Natural killer cell treated with Interleukin-12 subunit alpha and Interleukin-12 subunit beta and Interleukin-15 and Interleukin-18, amount 100 ng/mL, for 72 hours (primary cell): ENCODE results near the gene CLASP1. TPM values are rescaled to one million over a fixed set of nuclear protein-coding genes. Genes with fewer than 3 reads are reported as not detected.
"Not testable (repeated sequence)": the region's sequence is repeated elsewhere in the genome, so short reads cannot be mapped to it uniquely, and the experiment has no call there.

ENCODE experiments used
- ATAC-seq, 2 donors: fragments of 150-1000 bp; cut with Tn5 transposase in 1 of 2; sonication (Bioruptor Pico), chemical (Tn5 transposase) in 1 of 2; 2 replicates each; pipeline ENCODE4 v1.10.0; 2021
- DNase-seq: peaks from one replicate; pipeline ENCODE4 v3.0.0; 2022; ENCODE audit warnings: low spot score
- H3K27ac Mint-ChIP-seq, 2 donors: 1 replicate in 1 of 2; 2 replicates in 1 of 2; pipeline ENCODE4 v1.8.0; 2022; ENCODE audit warnings: mixed read lengths in 2 of 2, mild to moderate bottlenecking in 1 of 2, moderate library complexity in 1 of 2
- H3K27me3 Mint-ChIP-seq, 2 donors: 1 replicate in 1 of 2; 2 replicates in 1 of 2; pipeline ENCODE4 v1.8.0; 2022; ENCODE audit warnings: mixed read lengths in 2 of 2
- H3K36me3 Mint-ChIP-seq: one replicate; pipeline ENCODE4 v1.8.0; 2022; ENCODE audit warnings: mixed read lengths
- H3K4me1 Mint-ChIP-seq, 2 donors: 1 replicate in 1 of 2; 2 replicates in 1 of 2; pipeline ENCODE4 v1.8.0; 2022; ENCODE audit warnings: low read depth in 2 of 2, mixed read lengths in 2 of 2, mild to moderate bottlenecking in 1 of 2
- H3K4me3 Mint-ChIP-seq: one replicate; pipeline ENCODE4 v1.8.0; 2022; ENCODE audit warnings: mixed read lengths
- H3K9me3 Mint-ChIP-seq: 2 replicates; pipeline ENCODE4 v1.8.0; 2022; ENCODE audit warnings: mixed read lengths
- total RNA-seq, 2 donors: library from RNA; stranded (reverse); gene quantifications; one replicate each; pipeline ENCODE4 v1.2.3, GENCODE V29; 2022

Gene CLASP1
- total RNA-seq, 2 donors from 2014 or later: 88.6 to 121 TPM

DNA sequence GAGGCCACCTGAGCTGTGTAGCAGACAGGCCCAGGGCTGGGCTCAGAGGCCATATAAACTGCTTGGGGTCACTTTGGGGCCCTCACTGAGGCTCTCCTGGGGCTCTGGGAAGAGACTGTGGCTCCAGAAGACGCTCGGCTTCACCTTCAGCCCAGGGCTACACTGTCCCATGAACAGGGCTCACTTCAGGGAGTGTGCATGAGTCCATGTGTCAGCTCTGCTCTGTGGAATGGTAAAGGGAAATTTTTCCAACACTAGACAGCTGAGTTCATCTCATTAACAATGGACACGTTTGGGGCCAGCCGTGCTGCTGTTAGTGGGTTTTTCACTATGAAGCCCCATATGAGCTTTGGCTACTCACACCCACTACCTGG, 298.9 kb downstream of the CLASP1 start:
- Mint-ChIP-seq H3K27ac (no peak overlapping the region), H3K4me3 (no peak overlapping the region), H3K27me3 (no peaks in the 10 kb centered on the region), H3K4me1 (no peaks in the 10 kb centered on the region), H3K9me3 (no peaks in the 10 kb centered on the region), H3K36me3 (no peaks in the 10 kb centered on the region)
- DNase-seq (no peak), ATAC-seq (peak in 1 of 2 donors; percentile 26)

DNA sequence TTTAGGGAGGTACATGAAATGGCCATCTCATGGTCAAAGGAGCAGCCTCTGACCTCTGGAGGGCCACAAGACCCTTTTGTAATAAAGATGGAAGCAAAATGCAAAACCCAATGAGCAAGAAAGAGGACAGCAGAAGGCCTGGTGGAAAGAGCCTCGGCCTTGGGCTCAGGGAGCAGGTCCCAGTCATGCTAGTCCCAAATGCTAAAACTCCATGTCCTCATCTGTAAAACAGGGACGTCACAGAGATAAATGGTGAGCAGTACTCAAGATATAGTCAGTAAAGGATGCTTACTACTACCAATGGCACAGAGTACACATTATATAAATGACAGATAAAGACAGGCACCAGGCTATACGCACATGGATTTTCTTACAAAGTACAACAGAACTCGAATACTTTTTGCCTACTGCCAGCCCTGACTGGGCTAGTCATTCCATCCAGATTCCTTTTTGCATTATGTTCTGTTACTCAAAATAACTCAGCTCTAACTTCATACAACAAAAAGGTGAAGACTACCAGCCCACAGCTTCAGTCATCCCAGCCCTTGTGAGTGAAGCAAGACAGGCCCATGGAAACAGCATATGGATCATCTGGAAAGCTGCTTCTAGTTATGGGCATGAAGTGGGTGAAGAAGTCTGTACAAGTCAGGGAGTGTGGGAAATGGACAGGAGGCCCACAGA, 299.4 kb downstream of the CLASP1 start:
- Mint-ChIP-seq H3K4me3 (no peak overlapping the region), H3K27ac (no peak overlapping the region), H3K36me3 (no peaks in the 10 kb centered on the region), H3K27me3 (no peaks in the 10 kb centered on the region), H3K9me3 (no peaks in the 10 kb centered on the region), H3K4me1 (no peaks in the 10 kb centered on the region)
- no peak for ATAC-seq
- DNase-seq: no peak

DNA sequence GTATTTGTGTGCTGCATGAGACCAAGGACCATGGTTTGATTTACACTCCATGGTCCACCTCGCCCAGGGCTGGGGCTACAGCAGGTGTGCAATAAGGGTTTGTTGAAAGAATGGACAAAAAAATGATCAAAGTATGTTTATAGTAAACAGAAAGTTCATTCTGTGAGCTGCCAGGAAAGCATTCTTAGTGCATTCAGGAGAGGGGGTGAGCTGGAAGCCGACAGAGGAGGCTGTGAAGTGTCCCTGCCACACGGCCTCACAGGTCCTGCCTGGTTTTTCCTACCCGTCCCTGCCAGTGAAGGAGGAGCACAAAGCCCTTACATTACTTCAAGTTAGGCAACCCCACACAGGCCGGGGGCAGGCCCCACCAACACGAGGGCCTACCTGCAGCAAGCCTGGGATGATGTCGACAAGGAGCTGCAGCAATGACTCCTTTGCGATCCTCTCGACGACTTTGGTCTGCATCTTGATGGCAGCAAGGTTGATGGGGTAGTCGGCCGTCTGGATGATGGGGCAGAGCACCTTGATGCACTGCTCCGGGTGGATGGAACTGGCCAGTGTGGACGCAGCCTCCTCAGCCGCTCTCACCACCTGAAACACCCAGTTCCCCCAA, 301.0 kb downstream of the CLASP1 start:
- Mint-ChIP-seq H3K27ac (no peak overlapping the region), H3K9me3 (no peaks in the 10 kb centered on the region), H3K4me1 (no peaks in the 10 kb centered on the region), H3K27me3 (no peaks in the 10 kb centered on the region), H3K4me3 (no peak overlapping the region), H3K36me3 (peaks cover 5% of the 10 kb centered on the region)
- ATAC-seq: no peak
- no peak for DNase-seq

DNA sequence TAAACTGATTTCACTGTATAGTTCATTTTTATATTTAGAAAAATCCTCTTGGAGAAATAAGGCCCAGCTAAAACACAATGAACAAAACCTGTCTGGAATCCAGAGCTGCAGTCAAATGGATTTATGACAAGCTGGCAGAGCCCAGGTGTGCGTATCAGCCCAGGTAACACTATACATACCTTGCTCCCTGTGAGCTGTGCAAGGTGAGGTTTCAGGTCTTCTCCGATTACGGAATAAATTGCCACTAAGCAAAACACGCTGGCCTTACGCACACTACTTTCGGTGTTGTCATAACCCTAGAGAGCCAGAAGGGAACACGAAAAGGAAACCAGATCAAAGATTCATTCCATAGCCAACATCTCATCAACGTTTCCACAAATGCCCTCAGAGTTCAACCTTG, 302.4 kb downstream of the CLASP1 start:
- Mint-ChIP-seq H3K27me3 (no peaks in the 10 kb centered on the region), H3K9me3 (no peaks in the 10 kb centered on the region), H3K27ac (no peak overlapping the region), H3K4me3 (no peak overlapping the region), H3K36me3 (peaks cover 7% of the 10 kb centered on the region), H3K4me1 (no peaks in the 10 kb centered on the region)
- DNase-seq: no peak
- ATAC-seq: no peak

DNA sequence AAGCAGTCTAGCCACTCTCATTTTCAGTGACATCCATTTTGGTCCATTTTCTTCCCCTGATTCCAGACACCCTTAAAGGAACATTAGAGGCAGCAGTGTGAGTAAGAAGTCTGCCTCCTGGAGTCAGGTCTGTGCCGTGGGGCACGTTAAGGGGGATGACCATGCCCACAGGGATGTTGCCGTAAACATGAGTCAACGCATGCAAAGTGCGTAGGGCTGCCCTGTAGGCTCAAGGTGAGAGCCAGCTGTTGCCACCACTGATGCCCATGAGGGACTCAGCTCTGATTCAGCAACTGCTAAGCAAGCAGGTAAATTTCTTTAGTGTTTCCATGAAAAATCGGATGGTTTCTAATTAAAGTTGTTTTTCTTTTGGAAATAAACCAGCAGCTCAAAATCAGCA, 302.9 kb downstream of the CLASP1 start:
- no peaks in the 10 kb centered on the region for H3K27me3 Mint-ChIP-seq
- DNase-seq (no peak), ATAC-seq (no peak)
- no peak overlapping the region for H3K4me3 Mint-ChIP-seq
- no peaks in the 10 kb centered on the region for H3K9me3 Mint-ChIP-seq
- H3K27ac Mint-ChIP-seq: no peak overlapping the region
- peaks cover 9% of the 10 kb centered on the region for H3K36me3 Mint-ChIP-seq
- H3K4me1 Mint-ChIP-seq: no peaks in the 10 kb centered on the region

DNA sequence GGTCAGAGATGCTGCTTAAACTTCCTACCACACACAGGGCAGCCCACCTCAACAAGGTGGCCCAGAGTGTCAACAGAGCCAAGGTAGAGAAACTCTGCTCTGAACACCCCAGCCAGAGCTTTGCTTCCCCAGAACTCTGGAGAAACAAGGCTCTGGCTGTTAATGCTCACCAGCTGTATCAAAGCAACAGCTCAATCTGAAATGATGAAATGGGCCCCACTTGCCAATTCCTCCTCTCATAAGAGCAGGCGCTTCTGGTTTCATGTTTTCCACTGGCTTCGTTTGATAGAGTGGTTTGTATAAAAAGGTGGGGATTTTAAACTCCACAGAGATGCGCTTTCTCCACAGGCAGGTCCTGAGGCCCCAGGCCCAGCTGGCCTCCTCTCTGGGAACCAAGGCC, 303.4 kb downstream of the CLASP1 start:
- H3K9me3 Mint-ChIP-seq: no peaks in the 10 kb centered on the region
- peak in 1 of 2 donors; percentile 26 for ATAC-seq
- H3K27ac Mint-ChIP-seq: no peak overlapping the region
- no peak for DNase-seq
- no peaks in the 10 kb centered on the region for H3K27me3 Mint-ChIP-seq
- H3K4me1 Mint-ChIP-seq: peaks cover under 1 to 1% of the 10 kb centered on the region in 2 donors
- H3K4me3 Mint-ChIP-seq: no peak overlapping the region
- H3K36me3 Mint-ChIP-seq: peaks cover 12% of the 10 kb centered on the region

DNA sequence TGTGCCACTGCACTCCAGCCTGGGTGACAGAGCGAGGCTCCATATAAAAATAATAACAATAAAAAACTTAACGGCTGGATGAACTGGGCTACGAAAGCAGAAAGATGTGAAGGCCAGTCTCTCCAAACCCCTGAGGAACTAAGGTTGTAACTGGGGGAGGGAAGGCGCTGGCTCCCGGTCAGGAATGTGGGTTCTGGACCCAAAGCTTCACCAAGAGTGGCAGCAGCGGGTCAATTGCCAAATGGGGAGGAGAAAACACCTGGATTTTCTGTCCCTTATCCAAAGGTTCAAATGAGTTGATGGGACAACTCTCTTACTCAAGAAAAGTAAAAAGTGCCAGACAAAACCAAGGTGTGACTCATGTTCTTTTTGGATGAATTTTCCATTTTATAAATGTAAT, 304.2 kb downstream of the CLASP1 start:
- Mint-ChIP-seq H3K36me3 (peaks cover 19% of the 10 kb centered on the region), H3K27ac (no peak overlapping the region), H3K4me1 (peaks cover 3 to 5% of the 10 kb centered on the region in 2 donors), H3K27me3 (no peaks in the 10 kb centered on the region), H3K4me3 (no peak overlapping the region), H3K9me3 (no peaks in the 10 kb centered on the region)
- ATAC-seq (no peak), DNase-seq (no peak)

DNA sequence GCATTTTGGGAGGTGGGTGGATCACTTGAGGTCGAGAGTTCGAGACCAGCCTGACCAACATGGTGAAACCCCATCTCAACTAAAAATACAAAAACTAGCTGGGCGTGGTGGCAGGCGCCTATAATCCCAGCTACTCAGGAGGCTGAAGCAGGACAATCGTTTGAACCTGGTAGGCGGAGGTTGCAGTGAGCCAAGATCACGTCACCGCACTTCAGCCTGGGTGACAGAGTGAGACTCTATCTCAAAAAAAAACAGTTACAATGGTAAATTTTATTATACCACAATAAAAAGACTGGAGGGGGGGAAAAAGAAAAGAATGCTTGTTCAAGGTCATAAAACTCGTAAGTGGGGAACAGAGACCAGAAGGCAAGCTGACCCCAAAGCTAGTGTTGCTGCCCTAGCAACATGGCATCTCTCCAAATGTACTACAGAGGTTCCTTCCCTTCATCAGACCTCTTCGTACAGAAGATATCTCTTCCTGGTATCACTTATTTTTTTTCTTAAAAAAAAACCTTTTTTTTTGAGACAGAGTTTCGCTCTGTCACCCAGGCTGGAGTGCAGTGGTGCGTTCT, 305.3 kb downstream of the CLASP1 start:
- not testable (repeated sequence) for ATAC-seq, DNase-seq, H3K27ac Mint-ChIP-seq, H3K4me3 Mint-ChIP-seq, H3K9me3 Mint-ChIP-seq, H3K27me3 Mint-ChIP-seq, H3K4me1 Mint-ChIP-seq
- peaks cover 24% of the 10 kb centered on the region for H3K36me3 Mint-ChIP-seq

DNA sequence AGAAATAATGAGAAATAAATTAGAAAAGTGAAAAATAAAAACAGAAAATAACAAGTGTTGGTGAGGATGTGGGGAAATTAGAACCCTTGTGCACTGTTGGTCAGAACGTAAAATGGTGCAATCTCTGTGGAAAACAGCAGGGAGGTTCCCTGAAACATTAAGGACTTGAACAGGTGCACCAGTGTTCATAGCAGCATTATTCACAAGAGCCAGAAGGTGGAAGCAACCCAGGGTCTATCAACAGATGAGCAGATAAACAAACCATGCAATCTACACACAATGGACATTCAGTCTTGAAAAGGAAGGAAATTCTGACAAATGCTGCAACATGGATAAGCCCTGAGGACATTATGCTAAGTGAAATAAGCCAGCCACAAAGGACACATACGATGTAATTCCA, 306.1 kb downstream of the CLASP1 start:
- DNase-seq (no peak), ATAC-seq (no peak)
- Mint-ChIP-seq H3K4me1 (peaks cover 3 to 5% of the 10 kb centered on the region in 2 donors), H3K9me3 (no peaks in the 10 kb centered on the region), H3K27ac (no peak overlapping the region), H3K4me3 (no peak overlapping the region), H3K36me3 (peaks cover 24% of the 10 kb centered on the region), H3K27me3 (no peaks in the 10 kb centered on the region)

DNA sequence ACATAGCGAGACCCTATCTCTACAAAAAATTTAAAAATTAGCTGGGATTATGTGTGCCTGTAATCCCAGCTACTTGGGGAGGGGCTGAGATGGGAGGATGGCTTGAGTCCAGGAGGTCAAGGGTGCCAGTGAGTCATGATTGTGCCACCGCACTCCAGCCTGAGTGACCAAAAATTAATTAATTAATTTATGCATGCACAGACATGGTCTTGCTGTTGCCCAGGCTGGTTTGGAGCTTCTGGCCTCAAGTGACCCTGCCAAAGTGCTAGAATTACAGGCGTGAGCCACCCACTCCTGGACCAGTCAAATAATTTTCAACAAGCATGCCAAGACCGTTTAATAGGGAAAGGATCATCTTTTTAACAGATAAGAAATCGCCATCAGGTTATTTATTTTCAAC, 306.5 kb downstream of the CLASP1 start:
- no peaks in the 10 kb centered on the region for H3K27me3 Mint-ChIP-seq
- H3K36me3 Mint-ChIP-seq: peaks cover 24% of the 10 kb centered on the region
- H3K4me3 Mint-ChIP-seq: no peak overlapping the region

DNA sequence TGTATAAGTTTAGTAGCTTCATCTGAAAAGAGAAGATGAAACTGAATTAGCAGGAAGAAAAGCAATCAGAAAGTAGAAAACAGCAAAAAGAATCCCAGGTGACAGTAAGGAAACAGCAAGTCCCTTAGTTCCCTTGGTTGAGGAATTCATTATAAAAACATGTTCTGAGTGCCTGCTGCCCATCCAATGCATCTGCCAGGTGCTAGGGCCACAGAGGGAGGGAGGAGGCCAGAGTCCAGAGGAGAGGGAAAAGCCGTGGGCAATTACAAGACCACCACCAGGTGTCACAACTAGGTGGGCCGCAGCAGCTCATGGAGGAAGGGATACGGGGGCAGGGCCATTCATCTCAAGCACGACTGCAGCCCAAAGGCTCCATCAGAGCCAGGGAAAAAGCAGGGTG, 308.3 kb downstream of the CLASP1 start:
- H3K4me3 Mint-ChIP-seq: no peak overlapping the region
- peak overlapping the region in 1 of 2 donors; percentile 39 for H3K27ac Mint-ChIP-seq
- ATAC-seq (no peak), DNase-seq (no peak)
- no peaks in the 10 kb centered on the region for H3K9me3 Mint-ChIP-seq
- no peaks in the 10 kb centered on the region for H3K27me3 Mint-ChIP-seq
- H3K4me1 Mint-ChIP-seq: peaks cover 3 to 5% of the 10 kb centered on the region in 2 donors
- peaks cover 24% of the 10 kb centered on the region for H3K36me3 Mint-ChIP-seq

More for the DNA sequence above, 306.5 kb downstream of the CLASP1 start:
- ATAC-seq: no peak
- no peak for DNase-seq
- H3K9me3 Mint-ChIP-seq: no peaks in the 10 kb centered on the region
- no peak overlapping the region for H3K27ac Mint-ChIP-seq
- peaks cover 3 to 5% of the 10 kb centered on the region in 2 donors for H3K4me1 Mint-ChIP-seq

DNA sequence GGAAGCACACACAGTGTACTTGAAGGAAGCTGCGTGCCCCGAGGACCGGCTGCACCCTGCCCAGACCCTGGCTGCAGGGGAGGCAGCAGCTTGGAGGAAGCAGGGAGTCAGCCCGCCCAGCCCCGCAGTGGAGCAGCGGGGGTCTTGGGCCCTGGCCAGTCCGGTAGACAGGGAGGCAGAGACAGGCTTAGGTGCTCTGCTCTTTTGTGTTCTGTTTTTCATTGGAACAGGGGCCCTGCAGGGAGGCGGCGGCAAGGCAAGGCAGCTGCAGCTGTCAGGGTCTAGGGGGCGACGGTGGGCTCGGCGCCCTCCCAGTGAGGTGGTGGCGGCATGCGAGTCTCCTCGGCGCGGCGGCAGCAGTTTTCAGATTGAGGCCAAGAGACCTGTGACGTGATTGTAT, 311.0 kb downstream of the CLASP1 start:
- Mint-ChIP-seq H3K36me3 (peaks cover 19% of the 10 kb centered on the region), H3K4me1 (peaks cover 3 to 5% of the 10 kb centered on the region in 2 donors), H3K9me3 (no peaks in the 10 kb centered on the region), H3K27ac (no peak overlapping the region), H3K27me3 (no peaks in the 10 kb centered on the region), H3K4me3 (no peak overlapping the region)
- ATAC-seq: no peak
- no peak for DNase-seq

DNA sequence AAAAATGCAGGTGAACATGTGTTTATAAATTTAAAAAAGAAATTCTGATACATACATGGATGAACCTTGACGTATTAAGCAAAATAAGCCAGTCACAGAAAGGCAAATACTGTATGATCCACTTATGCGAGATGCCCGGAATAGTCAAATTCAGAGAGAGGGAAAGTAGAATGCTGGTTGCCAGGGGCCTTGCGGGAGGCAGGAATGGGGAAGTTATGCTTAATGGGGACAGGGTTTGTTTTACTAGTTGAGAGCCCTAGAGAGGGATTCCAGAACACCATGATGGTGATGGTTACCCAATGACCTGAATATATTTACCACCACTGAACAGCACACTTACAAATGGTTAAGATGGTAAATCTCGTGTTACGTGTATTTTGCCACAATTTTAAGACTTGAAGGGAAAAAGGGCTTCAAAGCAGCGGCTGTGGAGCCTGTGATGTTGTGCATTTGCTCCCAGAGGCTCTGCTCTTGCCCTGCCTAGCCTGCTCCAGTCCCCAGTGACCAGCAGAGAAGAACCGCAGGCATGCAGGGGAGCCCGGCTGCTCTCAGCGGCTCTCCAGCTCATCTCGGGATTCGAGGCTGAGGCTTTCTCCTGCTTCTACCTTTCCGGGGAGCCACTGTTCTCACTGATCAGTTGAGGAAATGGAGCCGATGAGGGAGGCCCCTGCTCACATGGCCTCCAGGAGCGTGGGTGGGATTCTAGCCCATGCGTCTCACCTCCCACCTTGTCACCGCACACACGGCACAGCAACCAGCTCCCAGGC, 312.6 kb downstream of the CLASP1 start:
- no peak for ATAC-seq

More for the DNA sequence above, 312.6 kb downstream of the CLASP1 start:
- Mint-ChIP-seq H3K27ac (no peak overlapping the region), H3K27me3 (no peaks in the 10 kb centered on the region), H3K4me1 (peaks cover 3 to 5% of the 10 kb centered on the region in 2 donors), H3K36me3 (peaks cover 17% of the 10 kb centered on the region), H3K4me3 (no peak overlapping the region), H3K9me3 (no peaks in the 10 kb centered on the region)
- no peak for DNase-seq
